ENCODE measurements around the gene RAB3C.

- TF ChIP-seq CTCF (IDR thresholded peaks at IDR 0.05) (no peak), EZH2 (IDR thresholded peaks at IDR 0.05) (no peak)
Measured at GRCh38 chr5:58753446-58753845, 170.6 kb downstream of the RAB3C start.

Data from neural progenitor cell (in vitro differentiated cells).